Aorta (tissue), 5 donors: ENCODE measurements around the gene NFU1. TPM values are rescaled to one million over a fixed set of nuclear protein-coding genes. Genes with fewer than 3 reads are reported as not detected.
"Not testable (repeated sequence)": the region's sequence is repeated elsewhere in the genome, so short reads cannot be mapped to it uniquely, and the experiment has no call there.

ENCODE experiments used
- ATAC-seq: fragments of 200-7000 bp; cut with Tn5 transposase; one replicate; pipeline ENCODE4 v1.9.1; 2022; ENCODE audit warnings: moderate library complexity; ENCODE audit not compliant: low FRiP score
- DNase-seq, 2 donors: peaks; one replicate each; pipeline ENCODE4 v3.0.0-alpha.2; 2020
- H3K27ac ChIP-seq, 2 donors: one replicate each; pipeline ENCODE4 v1.5.1; 2013; ENCODE audit warnings: low read length in 2 of 2, mild to moderate bottlenecking in 2 of 2, moderate library complexity in 2 of 2, control low read depth in 1 of 2, inconsistent platforms in 1 of 2, low read depth in 1 of 2
- H3K27me3 ChIP-seq, 2 donors: one replicate each; pipeline ENCODE4 v1.6.1; 2013; ENCODE audit warnings: control low read depth in 1 of 2, low read length in 1 of 2, mild to moderate bottlenecking in 1 of 2, moderate library complexity in 1 of 2; ENCODE audit not compliant: insufficient read depth in 2 of 2, control insufficient read depth in 1 of 2
- H3K36me3 ChIP-seq, 2 donors: one replicate each; pipeline ENCODE4 v1.6.1; 2013; ENCODE audit warnings: control low read depth in 1 of 2, low read length in 1 of 2, mild to moderate bottlenecking in 1 of 2; ENCODE audit not compliant: insufficient read depth in 2 of 2, control insufficient read depth in 1 of 2
- H3K4me1 ChIP-seq, 2 donors: one replicate each; pipeline ENCODE4 v1.6.1; 2013; ENCODE audit warnings: low read length in 2 of 2, control low read depth in 1 of 2, mild to moderate bottlenecking in 1 of 2, moderate library complexity in 1 of 2; ENCODE audit not compliant: insufficient read depth in 2 of 2, control insufficient read depth in 1 of 2
- H3K4me3 ChIP-seq, 2 donors: one replicate each; pipeline ENCODE4 v1.5.1; 2013; ENCODE audit warnings: low read length in 2 of 2, control low read depth in 1 of 2, mild to moderate bottlenecking in 1 of 2
- H3K9me3 ChIP-seq: one replicate; pipeline ENCODE4 v1.6.1; 2013; ENCODE audit warnings: mild to moderate bottlenecking, low read length; ENCODE audit not compliant: control insufficient read depth
- WGBS, 2 donors: extraction: QIAGEN DNeasy Blood & Tissue Kit; methylation state at CpG; one replicate each; pipeline ENCODE4 v1.1.7; 2013; 5-methylcytosine and 5-hydroxymethylcytosine counted together
- intact Hi-C, 2 donors: fragments of 100-400 bp; cut with DNase I; formaldehyde crosslinking; loops; one replicate each; pipeline versions ENCODE4 v1.14.2 to v1.15.0; 2022
- polyA plus RNA-seq, 2 donors: library from polyadenylated mRNA; stranded (reverse); fragments of 200-250 nt; gene quantifications; one replicate each; pipeline ENCODE4 v1.2.3, GENCODE V29; 2013
- total RNA-seq, 2 donors: library from RNA; stranded (reverse); fragmentation: NEBNext Ultra II Directional; extraction: Animal tissue kit (Norgen Biotek cat#: 25700); gene quantifications; one replicate each; pipeline ENCODE4 v1.2.1, GENCODE V29; 2021
- donor health status: healthy with polysubstance abuse.
- donor health status: Bipolar disorder and iron deficiency.
- donor health status: DM: no; HTN: no; CAD: no.
- donor health status: DM: no; HTN: no; CAD: no.
- donor health status: DM: yes; HTN: yes; CAD: no.

NFU1 gene
- total and polyA plus RNA-seq, 4 donors, result 39.8 to 101 (median 50.9) TPM

DNA sequence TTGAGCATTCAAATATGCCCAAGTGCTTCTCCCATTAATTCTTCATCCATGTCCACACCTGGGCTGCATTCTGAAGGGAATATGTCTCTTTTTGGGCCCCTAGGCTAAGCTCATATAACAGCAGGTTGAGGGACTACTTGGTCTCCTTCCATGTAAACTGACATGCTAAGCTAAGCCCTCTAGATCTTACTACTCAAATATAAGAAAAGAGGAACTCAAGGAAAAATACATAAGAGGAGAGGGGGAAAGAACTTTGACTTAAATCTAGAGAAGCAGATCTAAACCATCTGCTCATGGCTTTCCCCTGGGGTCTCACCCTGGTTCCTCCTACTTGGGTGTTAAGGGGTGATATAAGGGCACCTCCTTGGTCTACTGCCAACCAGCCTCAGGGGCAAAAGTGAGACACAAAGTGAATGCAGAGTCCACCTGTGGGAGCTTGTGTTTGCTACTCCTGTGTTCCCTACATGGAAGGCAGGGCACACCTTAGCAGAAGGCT is 19.8 kb upstream of the NFU1 start:
- H3K27me3 ChIP-seq, result no peaks in the 10 kb centered on the region
- peaks cover 0 to 2% of the 10 kb centered on the region in 2 donors for H3K4me1 ChIP-seq
- DNase-seq (no peak), ATAC-seq (no peak)
- no peak overlapping the region for H3K27ac ChIP-seq
- H3K36me3 ChIP-seq, result peaks cover 0 to 2% of the 10 kb centered on the region in 2 donors
- intact Hi-C loops, result no loop called here
- no peak overlapping the region for H3K4me3 ChIP-seq
- H3K9me3 ChIP-seq, result no peaks in the 10 kb centered on the region

GRCh38 chr2:69456154-69456553 is 18.9 kb upstream of the NFU1 start:
- 87 to 89% methylated on average over 7 of the region's 7 CpGs for WGBS, 2 donors
- peaks cover 0 to 2% of the 10 kb centered on the region in 2 donors for H3K4me1 ChIP-seq
- H3K27ac ChIP-seq, result no peak overlapping the region
- intact Hi-C loops, result no loop called here
- peaks cover 0 to 2% of the 10 kb centered on the region in 2 donors for H3K36me3 ChIP-seq
- no peaks in the 10 kb centered on the region for H3K9me3 ChIP-seq
- no peak overlapping the region for H3K4me3 ChIP-seq
- ATAC-seq (no peak), DNase-seq (no peak)
- no peaks in the 10 kb centered on the region for H3K27me3 ChIP-seq

DNA sequence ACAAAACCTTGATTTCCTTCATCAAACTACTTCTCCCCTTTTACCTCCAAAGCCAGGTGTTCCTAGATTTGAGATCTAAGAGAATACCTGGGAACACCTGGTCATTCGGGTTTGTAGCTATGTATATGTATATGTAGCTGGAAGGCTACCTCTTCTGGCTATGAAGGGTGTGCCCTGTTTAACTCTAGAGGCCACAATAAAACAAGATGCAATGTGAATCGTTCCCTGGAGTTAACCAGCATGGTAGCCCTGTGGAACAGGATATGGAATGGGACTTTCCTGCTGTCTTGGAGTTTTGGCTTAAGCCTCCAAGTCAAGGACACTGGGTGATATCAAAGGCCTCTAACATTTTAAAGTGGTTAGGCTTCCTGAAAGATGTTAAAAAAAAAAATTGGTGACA is 17.7 kb upstream of the NFU1 start:
- H3K27me3 ChIP-seq, result no peaks in the 10 kb centered on the region
- no peaks in the 10 kb centered on the region for H3K4me1 ChIP-seq
- H3K9me3 ChIP-seq, result no peaks in the 10 kb centered on the region
- no peak overlapping the region for H3K27ac ChIP-seq
- H3K36me3 ChIP-seq, result peaks cover 0 to 2% of the 10 kb centered on the region in 2 donors
- intact Hi-C loops, result no loop called here
- H3K4me3 ChIP-seq, result no peak overlapping the region
- WGBS, 2 donors, result 97% methylated on average over 2 of the region's 2 CpGs
- DNase-seq (no peak), ATAC-seq (no peak)

DNA sequence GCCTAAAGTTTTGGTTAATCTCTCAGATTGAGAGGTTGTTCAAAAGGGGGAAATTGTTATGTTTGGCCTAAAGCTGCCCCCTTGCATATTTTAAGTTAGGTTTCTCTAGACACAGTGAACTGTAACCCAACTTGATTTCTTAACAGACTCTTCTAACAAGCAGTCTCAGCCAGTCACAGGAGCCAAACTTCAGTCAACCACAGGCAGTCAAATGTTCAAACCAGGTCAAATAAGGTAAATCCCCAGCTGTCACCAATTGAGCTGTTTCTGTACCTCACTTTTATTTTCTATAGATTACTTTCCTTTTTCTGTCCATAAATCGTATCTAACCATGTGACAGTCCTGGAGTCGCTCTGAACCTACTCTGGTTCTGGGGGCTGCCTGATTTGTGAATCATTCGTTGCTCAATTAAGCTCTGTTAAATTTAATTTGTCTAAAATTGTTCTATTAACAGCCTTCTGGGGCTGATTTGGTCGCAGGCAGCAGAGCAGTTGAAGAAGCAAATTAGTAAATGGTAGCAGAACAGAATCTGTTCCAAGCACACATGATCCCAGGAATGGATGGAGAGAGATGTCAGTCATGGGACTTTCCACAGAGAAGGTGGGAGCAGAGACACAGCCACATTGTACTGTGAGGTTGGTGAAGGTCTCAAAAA is 16.4 kb upstream of the NFU1 start:
- no peak for DNase-seq
- intact Hi-C loops, result no loop called here
- Histone ChIP-seq H3K4me3 (no peak overlapping the region), H3K4me1 (no peaks in the 10 kb centered on the region), H3K9me3 (no peaks in the 10 kb centered on the region), H3K27ac (no peak overlapping the region), H3K27me3 (no peaks in the 10 kb centered on the region), H3K36me3 (peaks cover 0 to 2% of the 10 kb centered on the region in 2 donors)
- ATAC-seq, result no peak
- WGBS, 2 donors, result 59 to 63% methylated on average over 4 of the region's 4 CpGs

DNA sequence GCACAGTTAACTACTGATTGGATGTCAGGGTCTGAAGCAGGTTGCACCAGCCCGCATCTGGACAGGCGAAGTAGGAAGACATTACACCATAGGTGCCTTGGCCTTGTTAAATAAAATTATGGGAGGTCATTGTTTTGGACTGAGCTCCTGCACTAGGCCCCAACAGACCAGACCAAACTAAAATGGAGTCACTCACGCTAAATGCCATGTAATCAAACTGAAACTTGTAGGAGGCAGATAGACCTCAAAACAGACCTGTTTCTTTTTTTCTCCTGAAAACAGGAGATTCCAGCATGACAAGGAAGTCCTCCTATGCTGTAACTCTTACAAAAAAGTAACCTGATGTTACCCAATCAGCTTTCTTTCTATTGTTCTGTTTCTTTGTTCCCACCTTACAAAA is 15.5 kb upstream of the NFU1 start:
- Histone ChIP-seq H3K36me3 (peaks cover 0 to 2% of the 10 kb centered on the region in 2 donors), H3K4me1 (no peaks in the 10 kb centered on the region), H3K9me3 (no peaks in the 10 kb centered on the region), H3K27me3 (no peaks in the 10 kb centered on the region), H3K27ac (no peak overlapping the region), H3K4me3 (no peak overlapping the region)
- intact Hi-C loops, result no loop called here
- DNase-seq, result no peak
- WGBS, 2 donors, result 98 to 100% methylated on average over 3 of the region's 3 CpGs
- no peak for ATAC-seq

DNA sequence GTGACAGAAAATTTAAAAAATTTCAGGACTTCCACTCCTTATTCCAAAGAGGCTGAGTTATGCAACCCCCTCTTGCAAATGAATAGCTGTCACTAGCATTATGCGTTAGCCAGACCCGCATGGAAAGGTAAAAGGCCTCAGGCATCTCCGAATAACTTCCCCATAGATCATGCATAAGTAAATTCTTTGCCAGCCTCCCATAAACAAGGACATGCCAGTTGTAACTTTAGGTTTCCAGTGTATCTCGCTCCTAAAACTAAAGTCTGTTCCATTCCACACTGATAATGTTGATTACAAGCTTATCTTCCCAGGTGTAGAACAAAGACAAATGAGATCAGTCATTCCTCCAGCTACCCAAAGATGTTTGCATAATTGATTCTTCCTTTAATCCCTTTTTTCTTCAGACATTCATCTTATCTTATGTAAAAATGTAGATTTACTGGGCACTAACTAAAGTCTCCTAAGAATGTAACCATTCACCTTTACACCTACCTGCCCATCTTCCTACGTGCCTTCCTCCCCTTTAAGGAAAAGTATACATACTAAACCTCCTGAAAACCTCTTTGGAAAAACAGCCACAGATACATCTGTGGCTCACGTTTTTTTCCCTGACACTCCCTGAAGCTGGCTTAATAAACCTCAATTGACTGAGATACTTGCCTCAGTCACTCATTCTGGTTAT is 13.6 kb upstream of the NFU1 start:
- DNase-seq, result no peak
- ATAC-seq, result no peak
- Histone ChIP-seq H3K9me3 (no peaks in the 10 kb centered on the region), H3K4me1 (no peaks in the 10 kb centered on the region), H3K27me3 (no peaks in the 10 kb centered on the region), H3K36me3 (peaks cover 0 to 2% of the 10 kb centered on the region in 2 donors), H3K4me3 (no peak overlapping the region), H3K27ac (no peak overlapping the region)
- intact Hi-C loops, result no loop called here
- 91% methylated on average over 6 of the region's 6 CpGs for WGBS, 2 donors

DNA sequence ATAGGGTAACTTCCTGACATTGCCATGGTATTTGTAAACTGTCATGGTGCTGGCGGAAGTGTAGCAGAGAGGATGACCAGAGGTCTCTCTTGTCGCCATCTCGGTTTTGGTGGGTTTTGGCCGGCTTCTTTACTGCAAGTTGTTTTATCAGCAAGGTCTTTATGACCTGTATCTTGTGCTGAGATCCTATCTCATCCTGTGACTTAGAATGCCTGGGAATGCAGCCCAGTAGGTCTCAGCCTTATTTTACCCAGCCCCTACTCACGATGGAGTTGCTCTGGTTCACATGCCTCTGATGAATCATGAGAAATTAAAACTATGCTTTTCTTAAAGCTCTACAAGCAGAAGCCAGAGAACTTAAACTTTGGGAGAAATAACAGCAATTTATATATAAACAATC is 12.7 kb upstream of the NFU1 start:
- no peak overlapping the region for H3K27ac ChIP-seq
- H3K9me3 ChIP-seq, result no peaks in the 10 kb centered on the region
- DNase-seq (no peak), ATAC-seq (no peak)
- no peaks in the 10 kb centered on the region for H3K27me3 ChIP-seq
- H3K4me3 ChIP-seq, result no peak overlapping the region
- H3K36me3 ChIP-seq, result peaks cover 0 to 2% of the 10 kb centered on the region in 2 donors
- WGBS, 2 donors, result 81 to 82% methylated on average over 5 of the region's 5 CpGs
- H3K4me1 ChIP-seq, result no peaks in the 10 kb centered on the region
- intact Hi-C loops, result no loop called here

- ATAC-seq, intact Hi-C loops, H3K36me3 ChIP-seq, H3K4me1 ChIP-seq, DNase-seq, H3K27ac ChIP-seq, H3K4me3 ChIP-seq, H3K27me3 ChIP-seq, H3K9me3 ChIP-seq: not testable (repeated sequence)
- 83 to 85% methylated on average over 3 of the region's 3 CpGs for WGBS, 2 donors
Measured at GRCh38 chr2:69443673-69444072, 6.4 kb upstream of the NFU1 start.

DNA sequence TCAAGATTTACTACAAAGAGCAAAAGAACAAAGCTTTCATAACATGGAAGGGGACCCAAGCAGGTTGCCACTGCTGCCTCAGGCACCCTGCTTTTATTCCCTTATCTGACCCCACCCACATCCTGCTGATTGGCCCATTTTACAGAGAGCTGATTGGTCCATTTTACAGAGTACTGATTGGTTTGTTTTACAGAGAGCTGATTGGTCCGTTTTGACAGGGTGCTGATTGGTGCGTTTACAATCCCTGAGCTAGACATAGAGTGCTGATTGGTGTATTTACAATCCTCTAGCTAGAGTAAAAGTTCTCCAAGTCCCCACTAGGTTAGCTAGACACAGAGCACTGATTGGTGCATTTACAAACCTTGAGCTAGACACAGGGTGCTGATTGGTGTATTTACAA is 2.3 kb upstream of the NFU1 start:
- not testable (repeated sequence) for DNase-seq, H3K4me3 ChIP-seq, H3K27me3 ChIP-seq, ATAC-seq, H3K27ac ChIP-seq, H3K36me3 ChIP-seq, H3K4me1 ChIP-seq, H3K9me3 ChIP-seq
- 97 to 99% methylated on average over 2 of the region's 2 CpGs for WGBS, 2 donors
- intact Hi-C loops, result loop anchor here (5.0 kb wide), 1 partner anchor 52 kb away; the partner anchor contains the start of gene GFPT1 (in 2 of the 2)
